Fibroblast of pulmonary artery (primary cell): ENCODE results near the gene OR4A5.
"Not testable (repeated sequence)": the region's sequence is repeated elsewhere in the genome, so short reads cannot be mapped to it uniquely, and the experiment has no call there.

Experiments used
- DNase-seq: peaks from one replicate; pipeline ENCODE4 v3.0.0-alpha.2; 2010; ENCODE audit warnings: low read depth
- H3K4me3 ChIP-seq: replicated peaks from 2 replicates; pipeline ENCODE4 v1.5.1; 2011; ENCODE audit warnings: low read depth, mild to moderate bottlenecking, control low read depth, low read length, moderate library complexity

The OR4A5 gene

GRCh38 chr11:54706532-54706931, at the start of gene OR4A5:
Gene OR4A5 (plus strand): TSS chr11:54706832. CDS start chr11:54706885, 53 bp downstream.
- not testable (repeated sequence) for DNase-seq, H3K4me3 ChIP-seq

DNA sequence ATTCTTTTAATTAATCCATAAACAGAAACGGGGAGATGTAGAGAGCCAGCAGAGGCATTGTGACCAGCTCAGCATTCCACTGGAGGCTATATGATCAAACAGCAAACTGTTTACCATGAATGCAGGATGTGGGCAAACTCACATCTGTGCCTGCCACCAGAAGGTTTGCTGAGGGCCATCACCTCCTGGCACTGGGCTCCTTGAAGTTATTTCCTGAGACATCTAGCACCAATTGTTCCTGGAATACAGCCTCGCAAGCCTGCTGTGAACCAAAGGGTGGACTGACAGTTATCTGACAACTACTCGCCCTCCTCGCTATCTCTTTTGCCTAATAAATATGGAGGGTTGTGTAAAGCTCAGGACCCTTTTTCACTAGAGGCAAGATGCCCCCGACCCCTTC, 13.5 kb downstream of the OR4A5 start:
- not testable (repeated sequence) for H3K4me3 ChIP-seq, DNase-seq
